Naive B cell (primary cell): ENCODE results near the gene TNNT2. TPM values are rescaled to one million over a fixed set of nuclear protein-coding genes. Genes with fewer than 3 reads are reported as not detected.

Source experiments
- ATAC-seq, 2 donors: fragments of 150-1000 bp; cut with Tn5 transposase; 2 replicates each; pipeline ENCODE4 v1.10.0; 2021; ENCODE audit warnings: low read depth in 2 of 2, mild to moderate bottlenecking in 2 of 2, moderate library complexity in 2 of 2
- DNase-seq: peaks from one replicate; pipeline ENCODE4 v3.0.0; 2022
- H3K27ac Mint-ChIP-seq, 6 donors: one replicate each; pipeline ENCODE4 v1.8.0; 2020 to 2022; ENCODE audit warnings: mild to moderate bottlenecking in 6 of 6, mixed read lengths in 6 of 6, moderate library complexity in 5 of 6, inconsistent platforms in 2 of 6
- H3K27me3 Mint-ChIP-seq, 3 donors: one replicate each; pipeline ENCODE4 v1.8.0; 2021 to 2022; ENCODE audit warnings: mixed read lengths in 3 of 3, mild to moderate bottlenecking in 1 of 3
- H3K36me3 Mint-ChIP-seq, 2 donors: one replicate each; pipeline ENCODE4 v1.8.0; 2020 to 2022; ENCODE audit warnings: mixed read lengths in 2 of 2, inconsistent platforms in 1 of 2, mild to moderate bottlenecking in 1 of 2
- H3K4me1 Mint-ChIP-seq, 3 donors: one replicate each; pipeline ENCODE4 v1.8.0; 2020 to 2022; ENCODE audit warnings: mixed read lengths in 3 of 3, inconsistent platforms in 1 of 3, mild to moderate bottlenecking in 1 of 3, moderate library complexity in 1 of 3
- H3K4me3 Mint-ChIP-seq, 8 donors: one replicate each; pipeline ENCODE4 v1.8.0; 2020 to 2022; ENCODE audit warnings: mild to moderate bottlenecking in 8 of 8, mixed read lengths in 8 of 8, moderate library complexity in 8 of 8, inconsistent platforms in 2 of 8
- H3K9me3 Mint-ChIP-seq, 7 donors: one replicate each; pipeline ENCODE4 v1.8.0; 2020 to 2022; ENCODE audit warnings: mixed read lengths in 7 of 7, mild to moderate bottlenecking in 5 of 7, inconsistent platforms in 2 of 7, moderate library complexity in 1 of 7
- polyA plus RNA-seq, 6 donors: library from polyadenylated mRNA; unstranded; fragments of 300-500 nt; fragmentation: Illumina TruSeq; gene quantifications; one replicate each; pipeline ENCODE4 v1.2.3, GENCODE V29; 2021; ENCODE audit warnings: low read depth in 6 of 6

The TNNT2 gene
- polyA plus RNA-seq, 6 donors from 2014 or later: not detected

- no peak for ATAC-seq
- H3K27me3 Mint-ChIP-seq: peaks cover 31 to 42% (median 41%) of the 10 kb centered on the region in 3 donors
- H3K36me3 Mint-ChIP-seq: no peaks in the 10 kb centered on the region
Observed at GRCh38 chr1:201399352-201400126, 22.1 kb upstream of the TNNT2 start.

GRCh38 chr1:201399018-201399351 is 21.5 kb upstream of the TNNT2 start, which contains the start of gene LAD1:
Gene LAD1 (minus strand): TSS chr1:201399324. CDS start chr1:201399306, 18 bp downstream.
- Mint-ChIP-seq H3K27me3 (peaks cover 31 to 45% (median 44%) of the 10 kb centered on the region in 3 donors), H3K36me3 (no peaks in the 10 kb centered on the region), H3K4me3 (peak within 1 kb of the TSS in 2 of 8 donors; percentile 26 to 75), H3K9me3 (no peaks in the 10 kb centered on the region), H3K27ac (no peak within 1 kb of the TSS), H3K4me1 (peaks cover 0 to 12% (median 0%) of the 10 kb centered on the region in 3 donors)
- DNase-seq (no peak), ATAC-seq (no peak)

More at GRCh38 chr1:201399352-201400126, 22.1 kb upstream of the TNNT2 start:
- H3K27ac Mint-ChIP-seq: no peak overlapping the region
- H3K4me1 Mint-ChIP-seq: peaks cover 0 to 12% (median 0%) of the 10 kb centered on the region in 3 donors
- peak overlapping the region in 2 of 8 donors; percentile 26 to 44 for H3K4me3 Mint-ChIP-seq
- no peak for DNase-seq
- H3K9me3 Mint-ChIP-seq: no peaks in the 10 kb centered on the region

- Mint-ChIP-seq H3K36me3 (no peaks in the 10 kb centered on the region), H3K4me3 (no peak overlapping the region), H3K9me3 (no peaks in the 10 kb centered on the region), H3K27ac (no peak overlapping the region), H3K27me3 (peaks cover 40 to 56% (median 52%) of the 10 kb centered on the region in 3 donors), H3K4me1 (peaks cover 0 to 12% (median 0%) of the 10 kb centered on the region in 3 donors)
- DNase-seq (no peak), ATAC-seq (no peak)
Observed at GRCh38 chr1:201397675-201398074, 20.2 kb upstream of the TNNT2 start.

- peaks cover 46 to 63% (median 60%) of the 10 kb centered on the region in 3 donors for H3K27me3 Mint-ChIP-seq
- DNase-seq (no peak), ATAC-seq (no peak)
- H3K4me3 Mint-ChIP-seq: no peak overlapping the region
- H3K36me3 Mint-ChIP-seq: no peaks in the 10 kb centered on the region
- H3K9me3 Mint-ChIP-seq: no peaks in the 10 kb centered on the region
- no peak overlapping the region for H3K27ac Mint-ChIP-seq
- peaks cover 0 to 12% (median 0%) of the 10 kb centered on the region in 3 donors for H3K4me1 Mint-ChIP-seq
Observed at GRCh38 chr1:201396861-201397464, 19.5 kb upstream of the TNNT2 start.

GRCh38 chr1:201395936-201396335 is 18.5 kb upstream of the TNNT2 start:
- no peaks in the 10 kb centered on the region for H3K36me3 Mint-ChIP-seq
- peaks cover 46 to 73% (median 70%) of the 10 kb centered on the region in 3 donors for H3K27me3 Mint-ChIP-seq
- DNase-seq (no peak), ATAC-seq (no peak)
- H3K9me3 Mint-ChIP-seq: no peaks in the 10 kb centered on the region
- peaks cover 0 to 12% (median 0%) of the 10 kb centered on the region in 3 donors for H3K4me1 Mint-ChIP-seq
- H3K27ac Mint-ChIP-seq: peak overlapping the region in 1 of 6 donors; percentile 75
- H3K4me3 Mint-ChIP-seq: no peak overlapping the region

GRCh38 chr1:201394591-201394990 is 17.1 kb upstream of the TNNT2 start:
- ATAC-seq (no peak), DNase-seq (no peak)
- H3K36me3 Mint-ChIP-seq: no peaks in the 10 kb centered on the region
- H3K27ac Mint-ChIP-seq: no peak overlapping the region
- H3K4me3 Mint-ChIP-seq: no peak overlapping the region
- peaks cover 0 to 12% (median 0%) of the 10 kb centered on the region in 3 donors for H3K4me1 Mint-ChIP-seq
- H3K27me3 Mint-ChIP-seq: peaks cover 35 to 74% (median 71%) of the 10 kb centered on the region in 3 donors
- no peaks in the 10 kb centered on the region for H3K9me3 Mint-ChIP-seq

GRCh38 chr1:201393076-201393475 is 15.6 kb upstream of the TNNT2 start:
- Mint-ChIP-seq H3K9me3 (no peaks in the 10 kb centered on the region), H3K4me3 (peak overlapping the region in 1 of 8 donors; percentile 60), H3K36me3 (no peaks in the 10 kb centered on the region), H3K27ac (no peak overlapping the region), H3K27me3 (peaks cover 34 to 71% (median 61%) of the 10 kb centered on the region in 3 donors), H3K4me1 (peaks cover 0 to 3% (median 0%) of the 10 kb centered on the region in 3 donors)
- ATAC-seq: no peak
- no peak for DNase-seq

- Mint-ChIP-seq H3K36me3 (no peaks in the 10 kb centered on the region), H3K27ac (peak overlapping the region in 2 of 6 donors; percentile 17 to 66), H3K4me3 (peak overlapping the region in 1 of 8 donors; percentile 24), H3K4me1 (no peaks in the 10 kb centered on the region), H3K9me3 (no peaks in the 10 kb centered on the region), H3K27me3 (peaks cover 27 to 68% (median 60%) of the 10 kb centered on the region in 3 donors)
- no peak for DNase-seq
- no peak for ATAC-seq
Observed at GRCh38 chr1:201391651-201392511, 14.4 kb upstream of the TNNT2 start.

GRCh38 chr1:201391225-201391624 is 13.7 kb upstream of the TNNT2 start:
- Mint-ChIP-seq H3K4me3 (no peak overlapping the region), H3K27ac (peak overlapping the region in 1 of 6 donors; percentile 60), H3K36me3 (no peaks in the 10 kb centered on the region), H3K9me3 (no peaks in the 10 kb centered on the region), H3K4me1 (no peaks in the 10 kb centered on the region), H3K27me3 (peaks cover 23 to 70% (median 60%) of the 10 kb centered on the region in 3 donors)
- no peak for DNase-seq
- ATAC-seq: no peak

- Mint-ChIP-seq H3K27me3 (peaks cover 19 to 71% (median 60%) of the 10 kb centered on the region in 3 donors), H3K4me1 (no peaks in the 10 kb centered on the region), H3K36me3 (no peaks in the 10 kb centered on the region), H3K4me3 (no peak overlapping the region), H3K27ac (no peak overlapping the region), H3K9me3 (no peaks in the 10 kb centered on the region)
- DNase-seq (no peak), ATAC-seq (no peak)
Observed at GRCh38 chr1:201389051-201389450, 11.6 kb upstream of the TNNT2 start.

- Mint-ChIP-seq H3K36me3 (no peaks in the 10 kb centered on the region), H3K9me3 (no peaks in the 10 kb centered on the region), H3K27ac (no peak overlapping the region), H3K27me3 (peaks cover 8 to 59% (median 56%) of the 10 kb centered on the region in 3 donors), H3K4me3 (no peak overlapping the region), H3K4me1 (no peaks in the 10 kb centered on the region)
- DNase-seq (no peak), ATAC-seq (no peak)
Observed at GRCh38 chr1:201386208-201386607, 8.7 kb upstream of the TNNT2 start.

GRCh38 chr1:201385299-201385891 is 7.9 kb upstream of the TNNT2 start:
- Mint-ChIP-seq H3K4me1 (no peaks in the 10 kb centered on the region), H3K27me3 (peaks cover 8 to 58% (median 57%) of the 10 kb centered on the region in 3 donors), H3K9me3 (no peaks in the 10 kb centered on the region), H3K27ac (no peak overlapping the region), H3K36me3 (no peaks in the 10 kb centered on the region), H3K4me3 (peak overlapping the region in 1 of 8 donors; percentile 23)
- DNase-seq (no peak), ATAC-seq (peak; percentile 28 to 37)

- DNase-seq (no peak), ATAC-seq (no peak)
- Mint-ChIP-seq H3K4me1 (no peaks in the 10 kb centered on the region), H3K27ac (no peak overlapping the region), H3K27me3 (peaks cover 8 to 58% (median 57%) of the 10 kb centered on the region in 3 donors), H3K9me3 (no peaks in the 10 kb centered on the region), H3K36me3 (no peaks in the 10 kb centered on the region), H3K4me3 (no peak overlapping the region)
Observed at GRCh38 chr1:201384406-201384782, 6.9 kb upstream of the TNNT2 start.
